MM.1S (cell line): ENCODE results near the gene TEX2.

ENCODE experiments used
- DNase-seq: peaks from one replicate; pipeline ENCODE4 v3.0.0-alpha.2; 2015
- H2AFZ ChIP-seq: fragments of 300-600 bp; sonication (generic); 2 replicates; pipeline ENCODE4 v1.6.0; 2016; ENCODE audit warnings: antibody characterized with exemption, low read length
- H3F3A ChIP-seq: fragments of 300-600 bp; sonication (generic); 2 replicates; pipeline ENCODE4 v1.6.1; 2016; ENCODE audit warnings: mild to moderate bottlenecking, antibody characterized with exemption, low read length, moderate library complexity, mixed read lengths; ENCODE audit not compliant: insufficient read depth
- H3K27ac ChIP-seq: fragments of 300-600 bp; sonication (generic); 2 replicates; pipeline ENCODE4 v1.5.1; 2016; ENCODE audit warnings: mild to moderate bottlenecking, low read length
- H3K27me3 ChIP-seq: fragments of 300-600 bp; sonication (generic); replicated peaks from 2 replicates; pipeline ENCODE4 v1.6.0; 2016; ENCODE audit warnings: low read length; ENCODE audit not compliant: insufficient read depth
- H3K36me3 ChIP-seq: fragments of 300-600 bp; sonication (generic); replicated peaks from 2 replicates; pipeline ENCODE4 v1.6.1; 2016; ENCODE audit warnings: mild to moderate bottlenecking, low read length, mixed read lengths; ENCODE audit not compliant: insufficient read depth
- H3K4me1 ChIP-seq: fragments of 300-600 bp; sonication (generic); 2 replicates; pipeline ENCODE4 v1.6.1; 2016; ENCODE audit warnings: low read length, mixed read lengths
- H3K4me2 ChIP-seq: fragments of 300-600 bp; sonication (generic); 2 replicates; pipeline ENCODE4 v1.6.0; 2016; ENCODE audit warnings: low read depth, low read length
- H3K4me3 ChIP-seq: fragments of 300-600 bp; sonication (generic); 2 replicates; pipeline ENCODE4 v1.5.1; 2016; ENCODE audit warnings: low read length, mixed read lengths
- H3K79me2 ChIP-seq: fragments of 300-600 bp; sonication (generic); 2 replicates; pipeline ENCODE4 v1.6.1; 2016; ENCODE audit warnings: mixed run types, low read length, mixed read lengths
- H3K9ac ChIP-seq: fragments of 300-600 bp; sonication (generic); 2 replicates; pipeline ENCODE4 v1.6.1; 2016; ENCODE audit warnings: low read length, mixed read lengths
- H3K9me2 ChIP-seq: fragments of 300-600 bp; sonication (generic); replicated peaks from 2 replicates; pipeline ENCODE4 v1.6.1; 2016; ENCODE audit warnings: mild to moderate bottlenecking, low read length, mixed read lengths; ENCODE audit not compliant: insufficient read depth
- H3K9me3 ChIP-seq: fragments of 300-600 bp; sonication (generic); replicated peaks from 2 replicates; pipeline ENCODE4 v1.6.1; 2016; ENCODE audit warnings: mild to moderate bottlenecking, low read length, mixed read lengths; ENCODE audit not compliant: insufficient read depth
- H4K20me1 ChIP-seq: fragments of 300-600 bp; sonication (generic); 2 replicates; pipeline ENCODE4 v1.6.1; 2016; ENCODE audit warnings: mild to moderate bottlenecking, low read length, moderate library complexity, mixed read lengths; ENCODE audit not compliant: insufficient read depth
- EZH2 ChIP-seq: fragments of 300-600 bp; sonication (generic); optimal IDR thresholded peaks from 2 replicates; pipeline ENCODE3; 2017; ENCODE audit warnings: low read depth, mild to moderate bottlenecking, antibody characterized with exemption, low read length, mixed read lengths
- EZH2phosphoT487 ChIP-seq: fragments of 300-600 bp; sonication (generic); IDR thresholded peaks from 2 replicates; pipeline ENCODE4 v1.6.1; 2018; ENCODE audit warnings: antibody characterized with exemption, low read length
- TF ChIP-seq, protein P1 (sequence below): fragments of 300-600 bp; sonication (generic); IDR thresholded peaks from 2 replicates; pipeline ENCODE4 v1.5.1; 2016; ENCODE audit warnings: antibody characterized with exemption, low read length, mixed read lengths

The TEX2 gene

DNA sequence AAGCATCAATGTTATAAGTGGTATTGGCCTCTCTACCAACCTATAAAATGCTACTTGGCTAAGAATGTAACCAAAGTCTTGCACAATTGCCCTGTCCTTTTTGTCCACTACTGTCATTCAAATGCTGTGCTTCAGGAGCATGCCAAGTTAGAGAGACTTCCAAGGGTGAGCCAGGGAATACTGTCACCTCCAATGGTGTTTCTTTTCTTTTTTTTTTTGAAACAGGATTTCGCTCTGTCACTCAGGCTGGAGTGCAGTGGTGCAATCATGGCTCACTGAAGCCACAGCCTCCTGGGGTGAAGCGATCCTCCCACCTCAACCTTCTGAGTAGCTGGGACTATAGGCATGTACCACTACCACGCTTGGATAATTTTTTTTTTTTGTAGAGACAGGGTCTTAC lies 89.4 kb downstream of the TEX2 start:
- no peaks in the 10 kb centered on the region for H3K79me2 ChIP-seq
- H3K27me3 ChIP-seq, result no peaks in the 10 kb centered on the region
- H3K9me3 ChIP-seq, result no peaks in the 10 kb centered on the region
- no peak overlapping the region for H3K4me2 ChIP-seq
- TF ChIP-seq, protein P1, sequence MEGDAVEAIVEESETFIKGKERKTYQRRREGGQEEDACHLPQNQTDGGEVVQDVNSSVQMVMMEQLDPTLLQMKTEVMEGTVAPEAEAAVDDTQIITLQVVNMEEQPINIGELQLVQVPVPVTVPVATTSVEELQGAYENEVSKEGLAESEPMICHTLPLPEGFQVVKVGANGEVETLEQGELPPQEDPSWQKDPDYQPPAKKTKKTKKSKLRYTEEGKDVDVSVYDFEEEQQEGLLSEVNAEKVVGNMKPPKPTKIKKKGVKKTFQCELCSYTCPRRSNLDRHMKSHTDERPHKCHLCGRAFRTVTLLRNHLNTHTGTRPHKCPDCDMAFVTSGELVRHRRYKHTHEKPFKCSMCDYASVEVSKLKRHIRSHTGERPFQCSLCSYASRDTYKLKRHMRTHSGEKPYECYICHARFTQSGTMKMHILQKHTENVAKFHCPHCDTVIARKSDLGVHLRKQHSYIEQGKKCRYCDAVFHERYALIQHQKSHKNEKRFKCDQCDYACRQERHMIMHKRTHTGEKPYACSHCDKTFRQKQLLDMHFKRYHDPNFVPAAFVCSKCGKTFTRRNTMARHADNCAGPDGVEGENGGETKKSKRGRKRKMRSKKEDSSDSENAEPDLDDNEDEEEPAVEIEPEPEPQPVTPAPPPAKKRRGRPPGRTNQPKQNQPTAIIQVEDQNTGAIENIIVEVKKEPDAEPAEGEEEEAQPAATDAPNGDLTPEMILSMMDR, result no peak
- TF ChIP-seq EZH2phosphoT487, result no peak
- no peaks in the 10 kb centered on the region for H4K20me1 ChIP-seq
- H3K9ac ChIP-seq, result no peak overlapping the region
- no peaks in the 10 kb centered on the region for H3K4me1 ChIP-seq
- H3K36me3 ChIP-seq, result no peaks in the 10 kb centered on the region
- H2AFZ ChIP-seq, result no peak overlapping the region
- H3K4me3 ChIP-seq, result no peak overlapping the region
- H3K27ac ChIP-seq, result no peak overlapping the region
- 0 out of 2 replicates have a peak, but pooled peaks cover 3% of the 10 kb centered on the region for H3F3A ChIP-seq
- H3K9me2 ChIP-seq, result no peaks in the 10 kb centered on the region
- DNase-seq, result no peak

DNA sequence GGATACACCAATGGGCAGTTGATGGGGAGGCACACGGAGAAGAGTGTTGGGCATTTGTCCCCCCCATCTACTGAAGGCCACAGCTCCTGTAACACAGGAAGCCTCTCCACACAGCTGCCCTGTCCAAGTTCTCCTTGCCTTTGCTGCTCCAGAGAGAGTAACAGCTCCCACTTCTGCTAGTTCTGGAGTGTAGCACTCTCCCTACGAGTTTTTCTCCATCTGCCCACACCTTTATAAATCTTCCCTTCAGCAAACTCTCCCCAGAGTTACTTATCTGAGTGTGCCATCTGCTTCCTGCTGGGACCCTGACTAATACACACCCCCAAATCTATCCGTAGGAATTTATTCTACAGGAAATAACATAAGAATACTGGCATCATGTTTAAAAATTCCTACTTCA lies 90.5 kb downstream of the TEX2 start:
- H4K20me1 ChIP-seq, result no peaks in the 10 kb centered on the region
- no peaks in the 10 kb centered on the region for H3K9me2 ChIP-seq
- H3K4me3 ChIP-seq, result no peak overlapping the region
- DNase-seq, result no peak
- no peak overlapping the region for H3K9ac ChIP-seq
- no peaks in the 10 kb centered on the region for H3K79me2 ChIP-seq
- H3F3A ChIP-seq, result 0 out of 2 replicates have a peak, but pooled peaks cover 3% of the 10 kb centered on the region
- no peak overlapping the region for H3K4me2 ChIP-seq
- TF ChIP-seq, protein P1, result no peak
- TF ChIP-seq EZH2phosphoT487 (no peak), EZH2 (no peak)
- H3K9me3 ChIP-seq, result no peaks in the 10 kb centered on the region
- H3K27ac ChIP-seq, result no peak overlapping the region
- no peaks in the 10 kb centered on the region for H3K27me3 ChIP-seq
- H2AFZ ChIP-seq, result no peak overlapping the region
- H3K4me1 ChIP-seq, result no peaks in the 10 kb centered on the region
- no peaks in the 10 kb centered on the region for H3K36me3 ChIP-seq

DNA sequence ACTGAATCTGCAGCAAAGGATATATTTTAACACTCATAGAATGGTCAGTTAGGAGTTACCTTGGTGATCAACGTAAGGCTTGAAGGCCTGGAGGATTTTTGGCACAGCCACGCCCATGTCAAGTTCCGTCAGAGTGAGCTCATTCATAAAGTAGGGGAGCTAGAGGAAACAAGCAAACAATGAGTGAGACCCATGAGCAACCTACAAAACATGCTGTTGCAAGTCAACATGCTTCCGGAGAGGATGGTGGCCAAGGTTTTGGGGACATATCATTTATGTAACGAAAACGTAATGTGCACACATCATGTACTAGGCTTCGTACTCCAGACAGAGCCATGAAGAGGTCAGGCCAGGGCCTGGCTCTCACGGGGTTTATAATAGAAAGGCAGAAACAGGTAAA lies 92.0 kb downstream of the TEX2 start:
- no peaks in the 10 kb centered on the region for H4K20me1 ChIP-seq
- no peaks in the 10 kb centered on the region for H3K9me3 ChIP-seq
- H3K36me3 ChIP-seq, result no peaks in the 10 kb centered on the region
- H3K27me3 ChIP-seq, result no peaks in the 10 kb centered on the region
- no peak for DNase-seq
- no peaks in the 10 kb centered on the region for H3K4me1 ChIP-seq
- H3K4me2 ChIP-seq, result no peak overlapping the region
- H2AFZ ChIP-seq, result no peak overlapping the region
- no peak for TF ChIP-seq EZH2phosphoT487
- no peak for TF ChIP-seq EZH2
- TF ChIP-seq, protein P1, result no peak
- H3K4me3 ChIP-seq, result no peak overlapping the region
- H3K9me2 ChIP-seq, result no peaks in the 10 kb centered on the region
- no peaks in the 10 kb centered on the region for H3K79me2 ChIP-seq
- 0 out of 2 replicates have a peak, but pooled peaks cover 3% of the 10 kb centered on the region for H3F3A ChIP-seq
- no peak overlapping the region for H3K27ac ChIP-seq
- no peak overlapping the region for H3K9ac ChIP-seq
